ENCODE data around the gene ADARB2.
"Not testable (repeated sequence)": the region's sequence is repeated elsewhere in the genome, so short reads cannot be mapped to it uniquely, and the experiment has no call there.

Gene ADARB2

DNA sequence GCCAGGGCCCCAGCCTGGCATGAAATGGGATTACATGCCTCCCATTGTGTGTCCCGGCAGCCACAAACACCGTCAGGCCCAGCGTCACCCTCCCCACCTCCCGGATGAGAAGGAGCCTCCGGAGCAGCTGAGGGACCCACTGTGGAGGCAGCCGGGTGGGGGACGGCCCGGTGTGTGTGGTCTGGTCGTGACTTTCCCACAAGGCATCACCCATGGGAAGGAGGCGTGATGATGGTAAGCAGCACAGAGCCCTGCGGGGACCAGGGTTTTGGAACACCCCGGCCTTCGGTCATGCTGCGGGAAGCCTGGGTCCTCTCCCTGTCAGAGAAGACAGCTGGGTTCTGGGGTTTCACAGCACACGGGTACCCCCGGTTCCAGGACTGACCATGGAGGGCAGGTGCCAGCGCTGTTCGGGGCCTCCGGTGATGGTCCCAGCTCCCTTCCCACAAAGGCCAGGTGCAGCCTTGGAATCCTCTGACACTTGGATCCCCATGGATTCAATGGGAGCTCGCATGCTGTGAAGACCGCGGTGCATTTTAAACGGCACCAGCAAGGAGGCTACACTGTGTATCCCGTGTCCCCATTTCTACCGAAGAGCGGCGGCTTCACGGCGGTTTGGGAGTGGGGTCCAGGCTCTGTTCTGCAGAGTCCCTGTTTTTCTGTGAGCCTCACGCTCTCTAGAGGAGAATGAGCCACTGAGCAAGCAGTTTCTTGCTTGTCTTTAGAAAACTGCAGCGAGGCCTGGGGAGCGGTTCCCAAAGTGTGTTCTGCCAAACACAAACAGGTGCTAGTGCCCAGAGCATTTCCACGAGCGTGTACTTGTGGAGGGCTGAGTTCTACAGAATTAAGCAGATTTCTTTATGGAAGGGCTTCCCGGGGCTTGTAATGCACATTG, 336.0 kb downstream of the ADARB2 start:
- DNase-seq, result no peak

GRCh38 chr10:1400101-1401070, 336.9 kb downstream of the ADARB2 start:
- no peak for DNase-seq

DNA sequence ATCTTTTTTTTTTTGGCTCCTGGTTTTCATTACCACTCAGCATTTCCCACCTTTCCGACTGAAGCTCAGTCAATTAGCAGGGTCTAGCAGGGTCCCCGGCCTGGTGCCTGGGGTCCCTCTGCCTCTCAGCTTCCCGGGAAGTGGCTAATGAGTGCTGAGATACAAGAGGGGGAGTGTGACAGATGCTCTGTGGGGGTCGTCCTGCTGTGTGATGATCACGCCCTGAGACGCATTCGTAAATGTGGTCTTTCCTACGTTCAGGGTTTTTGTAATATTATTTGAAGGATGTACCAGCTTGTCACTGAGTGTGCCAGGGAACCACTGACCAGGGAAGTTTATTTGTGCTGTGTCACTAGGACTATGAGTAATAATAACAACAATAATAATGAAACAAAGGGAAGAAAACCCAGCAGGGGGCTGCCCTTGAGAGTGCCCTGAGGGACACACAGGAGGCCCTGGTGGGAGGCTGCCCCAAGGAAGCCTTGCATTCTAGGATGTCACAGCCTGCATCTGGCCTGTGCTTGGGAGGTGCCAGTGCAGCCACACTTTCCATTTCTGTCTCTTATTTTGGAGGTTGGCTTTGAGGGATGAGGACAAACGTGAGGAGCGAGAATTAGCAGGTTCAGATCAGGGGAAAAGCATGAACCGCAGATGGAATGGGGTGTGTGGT, 337.8 kb downstream of the ADARB2 start:
- no peak for DNase-seq

DNA sequence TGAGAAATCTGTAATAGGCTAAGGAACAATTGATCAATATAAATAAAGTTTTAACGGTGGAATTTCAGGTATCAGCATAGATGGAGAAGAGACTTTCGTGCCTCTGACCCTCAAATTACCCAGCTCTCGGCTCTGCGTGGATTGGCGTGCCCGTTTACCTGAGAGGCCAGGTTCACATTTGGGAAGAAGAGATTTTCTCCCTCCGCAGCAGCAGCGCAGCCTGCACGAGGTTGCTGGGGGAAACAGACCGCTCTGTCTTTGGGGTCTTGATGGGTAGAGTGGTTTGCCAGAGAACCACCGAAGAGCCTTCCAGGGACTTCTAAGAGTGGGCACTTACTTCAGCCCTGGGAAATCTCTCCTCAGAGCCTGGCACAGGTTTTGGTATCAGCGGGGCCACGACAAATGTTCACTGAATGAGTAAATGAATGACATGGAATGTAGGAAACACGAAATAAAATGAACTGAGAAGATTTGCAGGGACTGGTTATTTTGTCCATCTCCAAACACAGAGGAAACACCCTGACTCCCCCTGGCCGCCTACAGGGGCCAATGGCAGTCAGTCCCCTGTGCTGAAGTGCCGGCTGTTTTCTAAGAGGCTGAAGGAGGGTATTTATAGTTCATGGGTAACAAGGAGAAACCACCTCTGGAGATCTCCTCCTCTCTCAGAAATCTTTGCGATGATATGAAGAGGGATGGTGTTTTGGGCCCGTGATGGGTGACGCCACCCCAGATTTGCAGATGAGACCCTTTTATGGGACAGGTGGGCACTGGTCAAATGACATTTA, 338.5 kb downstream of the ADARB2 start:
- no peak for DNase-seq

GRCh38 chr10:1398116-1398515, 339.2 kb downstream of the ADARB2 start:
- not testable (repeated sequence) for DNase-seq

- DNase-seq, result no peak
Measured at GRCh38 chr10:1396297-1396635, 341.1 kb downstream of the ADARB2 start.

DNA sequence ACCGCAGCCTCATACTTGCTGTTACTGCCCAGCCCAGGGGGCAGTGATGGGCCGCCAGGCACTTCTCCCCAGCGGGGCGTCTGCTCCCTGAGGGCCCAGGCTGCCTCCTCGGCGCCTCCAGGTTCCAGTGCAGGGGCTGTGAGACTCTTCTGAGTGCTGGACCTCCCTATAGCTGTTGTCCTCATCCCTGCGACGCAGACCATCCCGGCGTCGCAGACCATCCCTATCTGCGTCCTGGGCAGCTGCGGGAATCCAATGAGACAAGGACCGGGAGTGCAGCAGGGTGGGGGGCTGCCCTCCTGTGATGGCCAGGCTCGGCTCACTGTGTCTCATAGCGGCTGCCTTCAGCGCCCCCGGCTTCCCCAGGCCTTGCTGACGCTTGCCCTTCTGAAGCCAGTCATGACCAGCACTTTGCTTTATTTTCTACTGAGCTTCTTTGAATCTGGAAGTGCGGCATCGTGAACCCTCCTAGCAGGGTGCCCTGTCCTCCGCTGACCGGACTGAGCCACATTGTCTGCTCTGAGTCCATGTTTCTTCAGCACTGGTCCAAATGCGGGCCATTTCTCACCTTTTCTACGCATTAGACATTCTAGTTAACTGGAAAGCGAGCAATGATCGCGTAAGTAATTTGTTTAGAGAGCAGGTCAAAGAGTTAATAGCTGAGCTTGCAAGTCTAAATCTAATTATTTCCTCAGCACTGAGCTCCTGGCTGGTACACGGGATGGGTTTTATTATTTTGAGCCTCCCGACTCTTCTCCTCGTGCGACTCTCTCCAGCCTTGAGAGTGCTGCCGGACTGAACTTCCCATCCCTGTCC, 341.6 kb downstream of the ADARB2 start:
- DNase-seq, result no peak

DNA sequence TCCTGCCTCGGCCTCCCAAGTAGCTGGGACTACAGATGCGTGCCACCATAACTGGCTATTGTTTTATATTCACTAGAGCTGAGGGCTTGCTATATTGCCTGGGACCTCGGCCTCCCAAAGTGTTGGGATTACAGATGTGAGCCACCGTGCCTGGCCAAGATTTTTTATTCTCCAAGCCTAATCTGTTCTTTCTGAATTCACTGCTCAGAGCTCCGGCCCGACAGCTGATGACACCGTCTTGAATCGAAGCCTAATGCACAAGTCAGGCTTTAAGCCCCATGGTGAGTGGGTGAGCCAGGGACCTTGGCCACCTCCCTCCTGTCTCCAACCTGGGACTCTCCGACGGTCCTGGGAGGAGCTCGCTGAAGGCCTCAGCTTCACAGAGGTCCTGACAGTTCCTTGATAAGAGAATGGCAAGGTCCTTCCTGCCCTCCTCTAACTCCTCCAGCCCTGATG, 342.3 kb downstream of the ADARB2 start:
- no peak for DNase-seq

GRCh38 chr10:1394155-1394912, 343.0 kb downstream of the ADARB2 start:
- DNase-seq, result no peak

DNA sequence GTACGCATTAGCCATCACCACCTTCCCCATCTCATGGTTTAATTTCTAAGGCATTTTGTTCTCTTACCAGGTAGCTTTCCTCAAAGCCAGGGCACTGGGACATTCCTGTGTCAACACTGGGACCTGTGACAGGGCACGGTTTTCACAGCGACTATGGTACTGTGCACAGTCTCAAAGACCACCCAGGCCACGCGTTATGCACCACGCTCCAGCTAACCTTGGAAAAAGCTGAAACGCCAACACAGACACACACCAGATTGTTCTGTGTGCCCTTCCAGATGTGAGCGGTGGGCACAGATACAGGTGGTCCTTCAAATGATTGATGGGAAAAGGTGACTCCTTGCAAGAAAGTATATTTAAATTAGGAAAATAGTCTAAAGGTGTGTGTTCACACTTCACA, 343.8 kb downstream of the ADARB2 start:
- no peak for DNase-seq

GRCh38 chr10:1392127-1392526, 345.2 kb downstream of the ADARB2 start:
- no peak for DNase-seq

- no peak for DNase-seq
Measured at GRCh38 chr10:1390200-1390599, 347.1 kb downstream of the ADARB2 start.

DNA sequence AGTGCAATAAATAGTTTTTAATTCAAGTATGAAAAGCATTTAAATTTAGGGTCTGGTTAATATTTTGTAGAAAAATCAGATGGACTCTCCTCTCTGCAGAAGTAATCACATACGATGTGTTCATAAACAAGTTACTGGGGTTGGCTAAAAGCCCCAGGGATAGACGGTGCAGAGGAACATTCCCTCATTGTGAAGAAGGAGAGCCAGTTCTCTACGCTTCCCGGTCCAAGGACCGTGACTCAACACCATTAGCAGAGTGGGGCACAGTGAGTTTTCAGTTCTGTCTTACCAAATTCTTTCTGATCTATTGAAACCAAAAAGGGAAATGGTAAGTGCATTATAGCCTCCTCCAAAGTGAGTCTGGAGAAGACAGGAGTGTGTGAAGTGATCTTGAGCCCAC, 353.3 kb downstream of the ADARB2 start:
- no peak for DNase-seq

GRCh38 chr10:1382711-1383110, 354.6 kb downstream of the ADARB2 start:
- DNase-seq, result no peak

DNA sequence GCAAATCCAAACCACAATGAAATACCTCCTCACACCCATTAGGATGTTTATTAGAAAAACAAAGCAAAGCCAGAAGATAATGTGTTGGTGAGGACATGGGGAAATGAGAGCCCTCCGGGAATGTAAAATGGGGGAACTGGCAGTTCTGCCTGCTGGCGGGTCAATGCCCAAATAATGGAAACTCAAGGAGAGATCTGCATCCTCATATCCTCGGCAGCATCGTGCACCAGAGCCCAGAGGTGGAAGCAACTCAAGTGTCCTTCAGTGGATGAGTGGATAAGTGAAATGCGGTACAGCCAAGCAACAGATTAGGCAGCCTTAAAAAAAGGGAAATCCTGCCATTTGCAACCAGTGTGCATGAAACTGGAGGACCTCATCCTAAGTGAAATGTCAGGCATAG, 356.0 kb downstream of the ADARB2 start:
- DNase-seq, result no peak

- DNase-seq, result no peak
Measured at GRCh38 chr10:1380088-1380671, 357.1 kb downstream of the ADARB2 start.

DNA sequence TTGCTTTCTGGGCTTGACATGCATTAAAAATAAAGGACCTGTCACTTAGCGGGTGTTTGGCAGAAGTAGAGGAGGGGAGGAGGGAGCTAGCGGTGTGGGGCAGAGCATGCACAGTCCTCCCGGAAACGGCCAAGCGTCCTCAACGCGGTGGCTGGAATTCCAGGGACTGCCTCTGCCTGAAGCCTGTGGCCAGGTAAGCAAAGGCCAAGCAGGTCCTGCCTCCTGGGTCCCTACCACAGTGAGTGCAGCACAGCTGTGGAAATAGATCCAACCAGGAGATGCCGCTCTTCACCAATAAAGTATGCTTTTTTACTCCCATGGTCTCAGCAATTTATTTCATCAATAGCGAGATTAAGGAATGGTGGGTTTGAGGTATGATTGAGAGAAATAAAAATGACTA, 357.7 kb downstream of the ADARB2 start:
- DNase-seq, result no peak

GRCh38 chr10:1378473-1378872, 358.9 kb downstream of the ADARB2 start:
- DNase-seq, result no peak

- DNase-seq, result no peak
Measured at GRCh38 chr10:1377740-1378397, 359.5 kb downstream of the ADARB2 start.

GRCh38 chr10:1377231-1377630, 360.1 kb downstream of the ADARB2 start:
- no peak for DNase-seq
